ENCODE results near the gene TGM2. TPM values are rescaled to one million over a fixed set of nuclear protein-coding genes. Genes with fewer than 3 reads are reported as not detected.

The TGM2 gene
- polyA plus RNA-seq, 1 donor from 2014 or later, result not detected

- Histone ChIP-seq H3K4me3 (ENCODE audit: low read length) (no peak overlapping the region), H3K4me2 (ENCODE audit: low read length) (no peak overlapping the region), H3K27ac (ENCODE audit: low read length) (no peak overlapping the region), H3K27me3 (ENCODE audit: insufficient read depth, low read depth, low read length) (no peaks in the 10 kb centered on the region), H3K79me2 (replicated peaks; ENCODE audit: insufficient read depth, low read length) (no peaks in the 10 kb centered on the region), H2AFZ (ENCODE audit: low read depth, low read length) (no peak overlapping the region), H3K36me3 (ENCODE audit: insufficient read depth, low read length) (no peaks in the 10 kb centered on the region), H3K9ac (ENCODE audit: low read length) (no peak overlapping the region), H4K20me1 (ENCODE audit: insufficient read depth) (no peaks in the 10 kb centered on the region), H3F3A (ENCODE audit: insufficient read depth, low read length, poor library complexity, severe bottlenecking) (no peaks in the 10 kb centered on the region), H3K9me2 (ENCODE audit: insufficient read depth, low read length) (no peaks in the 10 kb centered on the region), H3K9me3 (ENCODE audit: low read length) (no peaks in the 10 kb centered on the region)
- no peak for TF ChIP-seq RAD21 (conservative IDR thresholded peaks at IDR 0.05)
- TF ChIP-seq TAF1 (IDR thresholded peaks at IDR 0.05; ENCODE audit: low read depth), result no peak
- TF ChIP-seq EP300 (conservative IDR thresholded peaks at IDR 0.05; ENCODE audit: poor library complexity, severe bottlenecking), result no peak
- TF ChIP-seq POLR2AphosphoS5 (IDR thresholded peaks at IDR 0.05), result no peak
- TF ChIP-seq SMC3 (conservative IDR thresholded peaks at IDR 0.05; ENCODE audit: poor library complexity), result no peak
- TF ChIP-seq, protein P1, sequence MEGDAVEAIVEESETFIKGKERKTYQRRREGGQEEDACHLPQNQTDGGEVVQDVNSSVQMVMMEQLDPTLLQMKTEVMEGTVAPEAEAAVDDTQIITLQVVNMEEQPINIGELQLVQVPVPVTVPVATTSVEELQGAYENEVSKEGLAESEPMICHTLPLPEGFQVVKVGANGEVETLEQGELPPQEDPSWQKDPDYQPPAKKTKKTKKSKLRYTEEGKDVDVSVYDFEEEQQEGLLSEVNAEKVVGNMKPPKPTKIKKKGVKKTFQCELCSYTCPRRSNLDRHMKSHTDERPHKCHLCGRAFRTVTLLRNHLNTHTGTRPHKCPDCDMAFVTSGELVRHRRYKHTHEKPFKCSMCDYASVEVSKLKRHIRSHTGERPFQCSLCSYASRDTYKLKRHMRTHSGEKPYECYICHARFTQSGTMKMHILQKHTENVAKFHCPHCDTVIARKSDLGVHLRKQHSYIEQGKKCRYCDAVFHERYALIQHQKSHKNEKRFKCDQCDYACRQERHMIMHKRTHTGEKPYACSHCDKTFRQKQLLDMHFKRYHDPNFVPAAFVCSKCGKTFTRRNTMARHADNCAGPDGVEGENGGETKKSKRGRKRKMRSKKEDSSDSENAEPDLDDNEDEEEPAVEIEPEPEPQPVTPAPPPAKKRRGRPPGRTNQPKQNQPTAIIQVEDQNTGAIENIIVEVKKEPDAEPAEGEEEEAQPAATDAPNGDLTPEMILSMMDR (IDR thresholded peaks at IDR 0.05; ENCODE audit: poor library complexity, severe bottlenecking), result no peak
- TF ChIP-seq EZH2 (IDR thresholded peaks at IDR 0.05; ENCODE audit: borderline replicate concordance, insufficient read depth, low read length, poor library complexity, severe bottlenecking), result no peak
- TF ChIP-seq REST (IDR thresholded peaks at IDR 0.05; ENCODE audit: borderline replicate concordance), result no peak
- no peak for TF ChIP-seq MXI1 (conservative IDR thresholded peaks at IDR 0.05; ENCODE audit: poor library complexity, severe bottlenecking)
Measured at GRCh38 chr20:38128691-38129090, 36.4 kb downstream of the TGM2 start.

DNA sequence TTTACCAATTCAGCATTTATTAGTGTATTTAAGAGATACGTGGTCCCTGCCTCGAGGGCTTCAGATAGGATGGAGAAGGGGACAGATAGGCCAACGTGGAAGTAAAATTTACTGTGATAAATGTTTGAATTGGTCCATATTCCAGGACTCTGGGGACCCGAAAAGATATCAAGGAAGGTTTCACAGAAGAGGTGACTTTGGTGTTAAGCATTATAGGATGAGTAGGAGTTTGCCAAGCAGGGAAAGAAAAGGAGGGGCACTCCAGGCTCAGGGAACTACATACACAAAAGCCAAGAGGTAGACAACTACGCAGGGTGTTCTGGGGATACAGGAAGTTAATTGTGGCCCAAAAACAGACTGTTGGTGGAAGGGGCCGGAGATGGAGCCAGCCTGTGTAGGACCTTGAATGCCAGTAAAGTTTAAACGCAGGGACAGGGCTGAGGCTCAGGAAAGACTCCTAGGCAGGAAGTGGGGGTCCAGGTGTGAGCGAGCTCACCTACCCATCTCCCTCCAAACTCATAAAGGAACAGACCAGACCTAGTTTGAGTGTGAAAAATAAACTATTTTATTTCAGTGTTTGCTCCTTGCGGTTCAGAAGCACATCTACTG lies 37.0 kb downstream of the TGM2 start:
- H2AFZ ChIP-seq (ENCODE audit: low read depth, low read length), result no peak overlapping the region
- no peaks in the 10 kb centered on the region for H4K20me1 ChIP-seq (ENCODE audit: insufficient read depth)
- H3K9me3 ChIP-seq (ENCODE audit: low read length), result no peaks in the 10 kb centered on the region
- no peaks in the 10 kb centered on the region for H3K79me2 ChIP-seq (replicated peaks; ENCODE audit: insufficient read depth, low read length)
- no peaks in the 10 kb centered on the region for H3K27me3 ChIP-seq (ENCODE audit: insufficient read depth, low read depth, low read length)
- TF ChIP-seq SMC3 (conservative IDR thresholded peaks at IDR 0.05; ENCODE audit: poor library complexity) (no peak), EP300 (conservative IDR thresholded peaks at IDR 0.05; ENCODE audit: poor library complexity, severe bottlenecking) (no peak), RAD21 (conservative IDR thresholded peaks at IDR 0.05) (no peak), EZH2 (IDR thresholded peaks at IDR 0.05; ENCODE audit: borderline replicate concordance, insufficient read depth, low read length, poor library complexity, severe bottlenecking) (no peak), REST (IDR thresholded peaks at IDR 0.05; ENCODE audit: borderline replicate concordance) (no peak), POLR2AphosphoS5 (IDR thresholded peaks at IDR 0.05) (no peak)
- H3K9me2 ChIP-seq (ENCODE audit: insufficient read depth, low read length), result no peaks in the 10 kb centered on the region
- H3K27ac ChIP-seq (ENCODE audit: low read length), result no peak overlapping the region
- H3K4me3 ChIP-seq (ENCODE audit: low read length), result no peak overlapping the region
- H3K4me2 ChIP-seq (ENCODE audit: low read length), result no peak overlapping the region
- no peak overlapping the region for H3K9ac ChIP-seq (ENCODE audit: low read length)
- H3F3A ChIP-seq (ENCODE audit: insufficient read depth, low read length, poor library complexity, severe bottlenecking), result no peaks in the 10 kb centered on the region
- no peaks in the 10 kb centered on the region for H3K36me3 ChIP-seq (ENCODE audit: insufficient read depth, low read length)

Data from neural cell (in vitro differentiated cells).